ENCODE measurements around the gene CYB561A3. TPM values are rescaled to one million over a fixed set of nuclear protein-coding genes. Genes with fewer than 3 reads are reported as not detected.

The CYB561A3 gene
- total RNA-seq, 4 donors from 2014 or later: 68.1 to 157 (median 93.6) TPM

GRCh38 chr11:61358566-61358965 lies 3.1 kb downstream of the CYB561A3 start:
- H3K4me1 ChIP-seq: peaks cover 8 to 70% (median 43%) of the 10 kb centered on the region in 4 donors
- no peak for DNase-seq
- H3K27ac ChIP-seq: peak overlapping the region; percentile 95 to 98 (median 97)
- no peaks in the 10 kb centered on the region for H3K9me3 ChIP-seq
- in situ Hi-C loops (cut with MboI; ENCODE audit: low pct_ligation_motif_present in 1 of 4, low pct_unique_long_range_greater_than_20kb in 1 of 4, low sequenced_read_pairs in 3 of 4) (no loop called here), intact Hi-C loops (cut with DNase I; ENCODE audit: low total_unique reads) (no loop called here)
- TF ChIP-seq, protein P1, sequence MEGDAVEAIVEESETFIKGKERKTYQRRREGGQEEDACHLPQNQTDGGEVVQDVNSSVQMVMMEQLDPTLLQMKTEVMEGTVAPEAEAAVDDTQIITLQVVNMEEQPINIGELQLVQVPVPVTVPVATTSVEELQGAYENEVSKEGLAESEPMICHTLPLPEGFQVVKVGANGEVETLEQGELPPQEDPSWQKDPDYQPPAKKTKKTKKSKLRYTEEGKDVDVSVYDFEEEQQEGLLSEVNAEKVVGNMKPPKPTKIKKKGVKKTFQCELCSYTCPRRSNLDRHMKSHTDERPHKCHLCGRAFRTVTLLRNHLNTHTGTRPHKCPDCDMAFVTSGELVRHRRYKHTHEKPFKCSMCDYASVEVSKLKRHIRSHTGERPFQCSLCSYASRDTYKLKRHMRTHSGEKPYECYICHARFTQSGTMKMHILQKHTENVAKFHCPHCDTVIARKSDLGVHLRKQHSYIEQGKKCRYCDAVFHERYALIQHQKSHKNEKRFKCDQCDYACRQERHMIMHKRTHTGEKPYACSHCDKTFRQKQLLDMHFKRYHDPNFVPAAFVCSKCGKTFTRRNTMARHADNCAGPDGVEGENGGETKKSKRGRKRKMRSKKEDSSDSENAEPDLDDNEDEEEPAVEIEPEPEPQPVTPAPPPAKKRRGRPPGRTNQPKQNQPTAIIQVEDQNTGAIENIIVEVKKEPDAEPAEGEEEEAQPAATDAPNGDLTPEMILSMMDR (IDR thresholded peaks at IDR 0.05): no peak
- peaks cover 0 to 1% (median 0%) of the 10 kb centered on the region in 4 donors for H3K36me3 ChIP-seq
- WGBS, 2 donors (ENCODE audit: low coverage in 1 of 2): 93% methylated on average over 11 of the region's 11 CpGs; no CpG with 5 or more reads in 1 of the 2 donors
- H3K27me3 ChIP-seq: no peaks in the 10 kb centered on the region
- no peak overlapping the region for H3K4me3 ChIP-seq

DNA sequence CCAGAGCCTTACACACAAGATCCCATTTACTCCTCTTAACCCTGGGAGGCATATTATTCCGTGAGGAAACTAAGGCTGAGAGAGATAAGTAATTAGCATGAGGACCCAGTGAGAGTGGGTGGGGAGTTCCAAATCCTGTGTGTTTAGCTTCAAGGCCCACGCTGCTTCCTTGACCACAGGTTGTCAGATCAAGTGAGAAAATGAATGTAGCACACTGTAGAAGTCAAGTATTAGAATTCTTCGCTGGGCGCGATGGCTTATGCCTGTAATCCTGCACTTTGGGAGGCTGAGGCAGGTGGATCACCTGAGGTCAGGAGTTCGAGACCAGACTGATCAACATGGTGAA lies 3.8 kb downstream of the CYB561A3 start:
- no peaks in the 10 kb centered on the region for H3K27me3 ChIP-seq
- H3K36me3 ChIP-seq: peaks cover 0 to 8% (median under 1%) of the 10 kb centered on the region in 4 donors
- intact Hi-C loops (cut with DNase I; ENCODE audit: low total_unique reads) (no loop called here), in situ Hi-C loops (cut with MboI; ENCODE audit: low pct_ligation_motif_present in 1 of 4, low pct_unique_long_range_greater_than_20kb in 1 of 4, low sequenced_read_pairs in 3 of 4) (no loop called here)
- TF ChIP-seq, protein P1 (IDR thresholded peaks at IDR 0.05): no peak
- TF ChIP-seq EP300 (IDR thresholded peaks at IDR 0.05; ENCODE audit: low read depth): no peak
- no peak for TF ChIP-seq POLR2AphosphoS5 (IDR thresholded peaks at IDR 0.05)
- no peak for TF ChIP-seq POLR2A (IDR thresholded peaks at IDR 0.05)
- peaks cover 2 to 68% (median 37%) of the 10 kb centered on the region in 4 donors for H3K4me1 ChIP-seq
- no peak overlapping the region for H3K4me3 ChIP-seq
- no peak for DNase-seq
- WGBS, 2 donors (ENCODE audit: low coverage in 1 of 2): 93% methylated on average over 6 of the region's 6 CpGs; no CpG with 5 or more reads in 1 of the 2 donors
- no peaks in the 10 kb centered on the region for H3K9me3 ChIP-seq
- peak overlapping the region; percentile 14 to 53 (median 20) for H3K27ac ChIP-seq

GRCh38 chr11:61357233-61357893 lies 4.3 kb downstream of the CYB561A3 start:
- Histone ChIP-seq H3K9me3 (no peaks in the 10 kb centered on the region), H3K27me3 (no peaks in the 10 kb centered on the region), H3K4me1 (peaks cover 0 to 64% (median 34%) of the 10 kb centered on the region in 4 donors), H3K4me3 (no peak overlapping the region), H3K36me3 (peaks cover 0 to 13% (median 3%) of the 10 kb centered on the region in 4 donors), H3K27ac (peak overlapping the region; percentile 14 to 53 (median 20))
- WGBS, 2 donors (ENCODE audit: low coverage in 1 of 2): 86 to 88% methylated on average over 5 to 9 of the region's 9 CpGs
- in situ Hi-C loops (cut with MboI; ENCODE audit: low pct_ligation_motif_present in 1 of 4, low pct_unique_long_range_greater_than_20kb in 1 of 4, low sequenced_read_pairs in 3 of 4) (no loop called here), intact Hi-C loops (cut with DNase I; ENCODE audit: low total_unique reads) (no loop called here)
- TF ChIP-seq, protein P1 (IDR thresholded peaks at IDR 0.05): no peak
- TF ChIP-seq EP300 (IDR thresholded peaks at IDR 0.05; ENCODE audit: low read depth): no peak
- TF ChIP-seq POLR2A (IDR thresholded peaks at IDR 0.05): no peak
- TF ChIP-seq POLR2AphosphoS5 (IDR thresholded peaks at IDR 0.05): no peak
- DNase-seq: no peak

DNA sequence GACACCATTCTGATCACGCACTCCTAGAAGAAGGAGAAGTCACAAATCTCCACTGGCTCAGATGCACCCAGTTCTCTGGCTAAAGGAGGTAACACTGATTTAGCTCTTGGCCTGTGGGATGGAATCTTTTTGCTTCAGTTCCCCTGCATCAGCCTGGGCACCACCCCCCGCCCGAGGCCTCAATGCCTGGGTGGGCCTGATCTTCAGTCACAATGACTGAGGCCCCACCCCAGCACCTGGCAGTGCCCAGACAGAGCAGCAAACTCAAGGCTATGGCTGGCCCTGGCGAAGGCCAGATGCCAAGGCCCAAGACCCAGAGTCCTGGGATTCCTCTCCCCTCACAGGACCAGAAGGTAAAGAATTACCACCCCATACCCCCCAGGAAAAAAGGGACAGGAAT lies 5.0 kb downstream of the CYB561A3 start:
- no peak for DNase-seq
- peak overlapping the region in 2 of 4 donors; percentile 4 to 53 for H3K27ac ChIP-seq
- 88% methylated on average over 2 of the region's 4 CpGs; no CpG with 5 or more reads in 1 of the 2 donors for WGBS, 2 donors (ENCODE audit: low coverage in 1 of 2)
- no peak overlapping the region for H3K4me3 ChIP-seq
- peaks cover 0 to 14% (median 3%) of the 10 kb centered on the region in 4 donors for H3K36me3 ChIP-seq
- intact Hi-C loops (cut with DNase I; ENCODE audit: low total_unique reads): no loop called here
- in situ Hi-C loops (cut with MboI; ENCODE audit: low pct_ligation_motif_present in 1 of 4, low pct_unique_long_range_greater_than_20kb in 1 of 4, low sequenced_read_pairs in 3 of 4): no loop called here
- H3K27me3 ChIP-seq: no peaks in the 10 kb centered on the region
- no peaks in the 10 kb centered on the region for H3K9me3 ChIP-seq
- TF ChIP-seq POLR2AphosphoS5 (IDR thresholded peaks at IDR 0.05): no peak
- no peak for TF ChIP-seq POLR2A (IDR thresholded peaks at IDR 0.05)
- TF ChIP-seq, protein P1 (IDR thresholded peaks at IDR 0.05): no peak
- no peak for TF ChIP-seq EP300 (IDR thresholded peaks at IDR 0.05; ENCODE audit: low read depth)
- H3K4me1 ChIP-seq: peaks cover 0 to 64% (median 34%) of the 10 kb centered on the region in 4 donors
